ENCODE measurements around the gene RUNDC3A. TPM values are rescaled to one million over a fixed set of nuclear protein-coding genes. Genes with fewer than 3 reads are reported as not detected.

RUNDC3A gene
- total and polyA plus RNA-seq, 2 of the 13 experiments (the other 11 are each of a cell fraction or from before 2014, with no cell fraction given), result 0.25 TPM; not detected in 1

GRCh38 chr17:44359458-44360143 lies 51.2 kb downstream of the RUNDC3A start:
- H3K9ac ChIP-seq (ENCODE audit: insufficient read depth, low read depth, low read length), result no peak overlapping the region
- intact Hi-C loops (cut with micrococcal nuclease; ENCODE audit: unreplicated experiment) (loop anchor here (10.0 kb wide), 1 partner anchor 165 kb away; no protein-coding TSS in a partner anchor), in situ Hi-C loops (cut with HindIII; ENCODE audit: extremely low pct_ligation_motif_present, low pct_unique_long_range_greater_than_20kb) (no loop called here)
- no peaks in the 10 kb centered on the region for H4K20me1 ChIP-seq (ENCODE audit: insufficient read depth, low read length)
- H3K27ac ChIP-seq (ENCODE audit: extremely low read length, insufficient read depth, low read length), result no peak overlapping the region
- H3K79me2 ChIP-seq (ENCODE audit: insufficient read depth, low read length), result no peaks in the 10 kb centered on the region
- no peak for ATAC-seq
- H3K4me1 ChIP-seq (ENCODE audit: insufficient read depth, low read length), result peaks cover 39% of the 10 kb centered on the region
- 85% methylated on average over 14 of the region's 14 CpGs for WGBS (ENCODE audit: low lambda C conversion rate)
- ChIA-PET POLR2A (interaction anchor here (1.8 kb wide), 1 partner anchor 10 kb away, joined by 5 read pairs; no protein-coding TSS in a partner anchor), CTCF (ENCODE audit: low intra/inter-chr PET ratio, low total read pairs) (no interaction called here)
- H3K4me2 ChIP-seq (ENCODE audit: low read depth, low read length), result no peak overlapping the region
- H2AFZ ChIP-seq (ENCODE audit: low read length), result no peak overlapping the region
- no TSS peak for BruUV-seq (replicated peaks)
- no peaks in the 10 kb centered on the region for H3K9me3 ChIP-seq (ENCODE audit: low read length)
- peaks cover 8 to 21% of the 10 kb centered on the region in 2 experiments; a peak in 3 of 5 replicates for H3K27me3 ChIP-seq (ENCODE audit: control insufficient read depth in 1 of 2, insufficient read depth in 2 of 2, low read length in 2 of 2)
- no peak for TF ChIP-seq GATA4 (IDR thresholded peaks at IDR 0.05; ENCODE audit: borderline replicate concordance, low read depth)
- no peak for TF ChIP-seq ZNF570 (CRISPR knock-in tag; IDR thresholded peaks at IDR 0.05; ENCODE audit: borderline replicate concordance)
- no peak for TF ChIP-seq MLLT10 (CRISPR knock-in tag; IDR thresholded peaks at IDR 0.05)
- no peak for TF ChIP-seq JUNB (CRISPR knock-in tag; IDR thresholded peaks at IDR 0.05; ENCODE audit: borderline replicate concordance)
- no peak for TF ChIP-seq ZNF280D (CRISPR knock-in tag; IDR thresholded peaks at IDR 0.05)
- no peak for TF ChIP-seq MED1 (CRISPR knock-in tag; IDR thresholded peaks at IDR 0.05)
- TF ChIP-seq RBAK (CRISPR knock-in tag; IDR thresholded peaks at IDR 0.05), result no peak
- TF ChIP-seq ZFAT (CRISPR knock-in tag; conservative IDR thresholded peaks at IDR 0.05), result no peak
- no peak for TF ChIP-seq GLMP (CRISPR knock-in tag; IDR thresholded peaks at IDR 0.05; ENCODE audit: borderline replicate concordance)
- TF ChIP-seq ZNF3 (CRISPR knock-in tag; IDR thresholded peaks at IDR 0.05), result no peak
- no peak for TF ChIP-seq CCDC6 (CRISPR knock-in tag; IDR thresholded peaks at IDR 0.05)
- no peak for TF ChIP-seq SIN3A (IDR thresholded peaks at IDR 0.05; ENCODE audit: borderline replicate concordance, low read depth, low read length)
- TF ChIP-seq NONO (IDR thresholded peaks at IDR 0.05), result no peak
- no peak for TF ChIP-seq NONO (CRISPR knock-in tag; conservative IDR thresholded peaks at IDR 0.05)
- no peak for TF ChIP-seq ZNF546 (CRISPR knock-in tag; conservative IDR thresholded peaks at IDR 0.05)
- no peak for TF ChIP-seq YY1 (IDR thresholded peaks at IDR 0.05; ENCODE audit: insufficient read depth, insufficient replicate concordance, low read depth, low read length)
- TF ChIP-seq ZNF766 (CRISPR knock-in tag; IDR thresholded peaks at IDR 0.05; ENCODE audit: borderline replicate concordance), result no peak
- no peak for TF ChIP-seq ZNF558 (CRISPR knock-in tag; IDR thresholded peaks at IDR 0.05; ENCODE audit: borderline replicate concordance)
- TF ChIP-seq HMGA1 (CRISPR knock-in tag; conservative IDR thresholded peaks at IDR 0.05), result no peak
- TF ChIP-seq ZFY (CRISPR knock-in tag; IDR thresholded peaks at IDR 0.05), result no peak
- H3K4me3 ChIP-seq (replicated peaks in 1 of 3; ENCODE audit: insufficient read depth in 1 of 3, low read depth in 2 of 3, low read length in 3 of 3), result no peak overlapping the region
- no peak for FAIRE-seq
- H3K36me3 ChIP-seq (replicated peaks in 1 of 2; ENCODE audit: control insufficient read depth in 1 of 2, insufficient read depth in 2 of 2, low read length in 2 of 2), result no peaks in the 10 kb centered on the region
- DNase-seq (ENCODE audit: low spot score), result no peak
